SKM-1 treated with dmso at 0.1 percent for 144 hours (cell line): Measurements from ENCODE around the gene SEZ6L.

Source experiments
- DNase-seq: peaks from one replicate; lab custom pipeline; 2025; ENCODE audit not compliant: unreplicated experiment; lab: John Stamatoyannopoulos, UW

Gene SEZ6L

DNA sequence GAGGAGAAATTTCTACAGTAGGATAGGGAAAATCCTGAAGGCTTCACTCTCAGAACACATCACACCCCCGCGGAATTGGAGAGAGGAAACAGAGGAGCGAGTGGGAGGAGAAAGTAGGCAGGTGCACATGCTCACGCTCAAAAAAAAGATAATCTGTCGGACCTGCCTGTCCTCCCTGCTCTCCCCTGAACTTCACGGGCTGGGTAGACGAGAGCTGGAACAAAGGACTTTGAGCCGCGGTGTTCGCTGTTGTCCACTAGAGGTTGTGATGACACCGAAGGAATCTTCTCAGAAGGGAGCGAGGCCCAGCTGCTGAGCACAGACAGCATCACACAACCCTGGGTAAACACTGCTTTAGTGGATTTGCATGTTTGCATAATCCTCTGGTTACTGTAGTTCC lies 5.0 kb downstream of the SEZ6L start:
- DNase-seq, result no peak

DNA sequence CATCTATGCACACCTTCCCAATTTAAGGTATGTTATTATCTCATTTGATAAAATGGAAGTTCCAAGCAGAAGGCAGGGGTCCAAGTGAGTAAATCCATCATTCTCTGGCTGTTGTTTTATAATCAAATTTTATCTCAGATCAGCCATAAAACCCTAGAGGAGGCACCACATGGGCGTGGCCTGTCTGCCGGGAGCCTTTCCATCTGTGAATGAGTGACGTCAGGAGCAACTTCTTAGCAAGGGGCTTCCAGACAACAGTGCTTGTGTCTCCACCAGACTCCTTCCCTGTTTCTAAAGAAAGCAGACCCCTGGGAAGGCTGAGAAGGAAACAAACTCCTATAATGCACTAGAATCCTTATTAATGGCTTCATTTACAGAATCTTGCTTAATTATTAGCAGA lies 13.5 kb downstream of the SEZ6L start:
- no peak for DNase-seq

DNA sequence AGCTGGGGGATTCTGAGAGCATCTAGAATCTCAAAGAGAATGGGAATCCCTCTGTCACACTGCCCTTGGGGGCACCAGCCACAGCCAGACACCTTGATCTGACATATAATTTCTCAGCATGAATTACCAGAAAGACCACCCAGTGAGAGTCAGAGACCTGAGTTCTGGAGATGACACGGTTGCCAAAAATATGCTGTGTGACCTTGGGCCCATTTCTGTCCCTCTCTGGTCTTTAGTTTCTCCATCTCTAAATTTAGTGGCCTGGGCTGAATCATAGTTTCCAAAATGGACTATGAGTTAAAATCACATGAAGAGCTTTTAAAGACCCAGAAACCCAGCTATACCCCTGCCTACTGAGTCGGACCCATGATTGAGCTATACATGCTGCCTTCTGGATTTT lies 15.9 kb downstream of the SEZ6L start:
- no peak for DNase-seq

DNA sequence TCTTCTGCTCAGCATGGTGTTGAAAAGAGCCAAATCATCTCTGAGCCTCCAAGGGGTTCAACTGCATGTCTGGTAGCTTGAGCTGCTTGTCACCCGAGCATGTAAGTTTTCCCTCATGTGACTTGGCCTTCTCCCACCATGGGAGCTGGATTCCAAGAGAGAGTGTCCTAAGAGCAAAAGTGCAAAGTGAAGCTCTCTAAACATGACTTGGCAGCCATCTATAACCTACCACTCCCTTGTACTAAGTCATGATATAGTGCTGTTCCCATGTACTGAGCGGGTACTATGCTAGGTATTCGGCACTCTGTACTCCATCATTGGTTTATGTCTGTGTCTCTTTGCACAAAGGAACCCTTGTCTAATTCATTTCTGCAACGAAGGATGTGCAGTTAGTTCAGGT lies 19.1 kb downstream of the SEZ6L start:
- DNase-seq, result no peak

DNA sequence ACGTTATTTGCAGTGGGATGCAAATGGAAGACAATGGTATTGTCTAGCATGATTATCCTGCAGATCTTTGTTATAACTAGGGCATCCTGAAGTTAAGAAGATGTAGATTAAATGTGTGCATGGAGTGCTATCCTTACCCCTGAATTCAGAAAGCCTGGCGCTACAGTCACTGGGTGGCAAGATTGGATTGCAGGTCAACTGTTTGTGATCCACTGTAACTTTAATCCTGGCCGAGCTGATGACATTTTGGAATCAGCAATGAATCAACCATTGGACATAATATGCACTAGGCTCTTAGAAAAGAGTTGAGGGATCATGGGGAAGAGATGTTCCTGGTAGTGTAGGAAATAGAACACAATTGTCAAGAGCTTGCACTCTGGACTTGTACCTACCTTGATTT lies 25.1 kb downstream of the SEZ6L start:
- DNase-seq, result no peak

DNA sequence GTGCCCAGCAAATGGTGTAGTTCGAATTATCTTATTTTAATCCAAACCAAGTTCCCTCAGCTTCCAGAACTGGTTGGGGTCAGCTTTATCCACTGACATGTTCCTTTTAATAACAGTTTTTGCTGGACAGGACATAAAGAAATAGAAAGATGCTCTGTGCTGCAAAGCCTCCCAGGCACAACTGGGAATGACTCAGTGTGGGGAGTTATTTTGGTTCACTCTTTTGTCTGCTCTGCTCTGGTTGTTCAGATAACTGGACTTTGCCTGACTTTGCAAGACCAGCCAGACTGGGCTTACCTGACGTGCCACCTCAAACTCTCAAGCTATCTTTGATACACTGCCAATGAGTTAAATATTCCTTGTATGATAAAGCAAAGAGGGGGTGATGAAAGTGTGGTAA lies 25.6 kb downstream of the SEZ6L start:
- DNase-seq, result no peak

DNA sequence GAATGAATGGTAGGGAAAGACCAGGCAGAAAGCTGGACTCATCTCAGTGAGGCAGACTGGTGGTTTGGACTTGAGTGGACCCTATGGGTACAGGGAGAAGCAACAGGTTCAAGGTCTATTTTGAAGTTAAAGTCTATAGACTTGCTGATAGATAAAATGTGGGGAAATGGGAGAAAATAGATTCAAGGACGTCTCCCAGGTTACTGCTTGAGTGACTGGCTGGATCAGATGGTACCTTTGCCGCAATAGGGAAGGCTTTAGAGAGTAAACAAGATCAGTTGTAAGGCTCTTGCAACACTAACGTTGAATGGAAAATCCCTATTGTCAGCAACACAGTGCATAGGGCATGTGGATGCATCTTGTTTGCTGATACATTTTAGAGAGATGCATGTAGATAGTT lies 27.4 kb downstream of the SEZ6L start:
- no peak for DNase-seq

DNA sequence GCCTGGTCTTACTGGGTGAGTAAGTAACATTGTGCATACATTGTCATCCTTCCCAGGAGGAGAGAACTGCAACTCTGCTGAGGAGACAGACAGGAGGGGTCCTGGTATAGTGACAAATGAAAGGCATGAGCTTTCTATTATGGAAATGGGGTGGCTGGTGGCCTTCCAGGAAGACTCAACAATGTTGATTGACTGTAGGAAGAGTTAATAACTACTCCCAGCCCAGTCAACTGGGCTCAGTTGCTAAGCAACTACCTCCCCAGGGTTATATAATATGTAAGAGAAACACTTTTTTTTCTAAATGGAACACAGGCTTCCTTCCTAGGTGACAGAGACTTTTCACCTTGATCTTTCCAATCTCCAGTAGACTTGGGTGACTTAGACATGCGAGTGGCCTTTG lies 28.2 kb downstream of the SEZ6L start:
- no peak for DNase-seq

DNA sequence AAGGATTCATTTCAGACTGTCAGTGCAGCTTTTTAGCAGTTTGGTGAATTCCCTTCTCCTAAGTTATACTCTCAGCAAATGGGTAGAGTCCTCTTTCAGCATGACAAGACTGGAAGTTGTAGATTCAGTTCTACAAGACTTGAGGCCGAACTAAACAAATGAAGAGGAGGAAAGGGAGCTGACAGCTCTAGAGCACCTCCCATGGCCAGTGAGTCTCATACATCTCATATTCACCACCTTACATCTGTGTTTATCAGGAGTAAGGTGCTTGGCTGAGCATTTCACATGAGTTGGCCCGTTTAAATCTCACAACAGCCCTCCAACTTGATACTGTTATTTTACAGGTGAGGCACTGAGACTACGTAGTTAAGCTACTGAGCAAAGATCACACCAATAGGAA lies 30.4 kb downstream of the SEZ6L start:
- DNase-seq, result no peak

DNA sequence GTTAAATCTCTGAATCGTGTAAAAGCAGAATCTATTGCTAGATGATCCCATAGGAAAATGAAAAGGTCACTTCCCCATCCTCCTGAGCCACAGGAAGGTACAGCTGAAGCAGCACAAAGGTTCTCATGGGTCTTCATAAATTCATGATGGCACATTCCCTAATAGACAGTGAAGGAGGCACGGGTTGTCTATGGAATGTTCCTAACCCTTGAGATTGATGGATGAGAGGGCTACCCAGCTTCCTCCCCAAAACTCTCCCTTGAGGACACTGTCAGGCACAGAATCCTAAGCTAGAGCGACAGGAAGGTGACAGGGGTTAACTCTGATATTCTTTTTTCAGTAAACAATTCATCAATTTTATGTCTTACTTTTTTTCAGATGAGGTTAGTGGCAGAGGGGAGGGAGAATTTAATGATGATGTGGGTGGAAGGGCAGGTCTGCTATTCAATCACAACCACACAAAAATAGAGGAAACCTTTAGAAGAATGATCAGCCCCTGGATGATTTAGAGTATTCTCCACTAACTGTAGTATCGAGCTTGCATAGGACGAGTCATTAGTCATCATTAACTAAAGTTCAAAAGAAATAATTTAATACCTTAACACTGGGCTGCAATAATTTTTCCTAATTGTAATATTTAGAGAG lies 33.1 kb downstream of the SEZ6L start:
- DNase-seq, result no peak

DNA sequence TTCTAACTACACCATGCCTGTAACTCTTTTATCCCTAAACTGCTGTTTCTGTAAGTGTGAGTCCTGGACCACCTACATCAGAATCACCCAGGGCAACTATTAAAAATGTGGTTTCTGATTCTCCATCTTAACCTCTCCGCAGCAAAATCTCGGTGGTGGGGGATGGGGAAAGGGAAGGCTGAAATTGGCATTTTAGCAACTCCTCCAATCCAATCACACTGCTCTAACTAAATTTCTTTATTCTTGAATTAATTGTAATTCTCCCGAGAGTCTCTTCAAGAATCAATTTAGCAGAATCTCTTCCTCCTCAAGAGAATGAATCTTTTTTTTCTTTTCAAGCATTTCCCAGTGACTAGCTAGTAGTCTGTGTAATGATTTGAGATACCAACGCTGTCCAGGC lies 36.2 kb downstream of the SEZ6L start:
- DNase-seq, result no peak

DNA sequence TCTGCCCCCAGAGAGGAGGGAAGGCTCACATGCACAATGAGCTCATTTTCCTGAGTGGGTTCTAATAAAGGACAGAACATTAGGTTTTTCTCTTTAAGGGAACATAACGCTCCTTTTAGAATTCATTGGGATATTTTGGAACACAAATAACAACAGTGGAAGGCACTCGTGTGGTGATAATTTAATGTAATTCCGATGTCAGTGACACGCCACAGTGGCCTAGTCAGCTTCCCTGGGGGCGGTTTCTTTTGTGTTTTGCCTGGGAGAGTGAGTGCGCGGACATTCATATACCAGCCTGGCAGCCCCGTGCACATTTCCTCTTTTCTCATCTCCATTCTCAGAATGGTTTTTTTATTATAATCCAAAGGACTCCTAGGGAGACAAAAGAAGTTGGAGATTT lies 41.1 kb downstream of the SEZ6L start:
- no peak for DNase-seq

DNA sequence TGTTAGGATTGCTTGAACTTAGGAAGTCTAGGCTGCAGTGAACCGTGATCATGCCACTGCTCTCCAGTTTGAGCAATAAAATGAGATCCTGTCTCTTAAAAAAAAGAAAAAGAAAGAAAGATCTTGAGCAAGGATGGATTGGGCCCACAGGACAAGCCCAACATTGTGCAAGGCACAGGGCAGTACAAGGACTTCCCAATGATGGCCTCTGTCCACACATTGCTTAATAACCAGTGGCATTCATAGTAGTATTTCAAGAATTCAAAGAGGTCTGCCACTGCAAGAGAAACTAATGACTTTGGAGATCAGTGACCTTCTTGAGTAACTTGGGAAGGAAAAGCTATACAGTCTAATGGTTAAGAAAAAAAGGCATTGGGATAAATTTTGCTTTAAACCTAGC lies 44.6 kb downstream of the SEZ6L start:
- DNase-seq, result peak; percentile 4

DNA sequence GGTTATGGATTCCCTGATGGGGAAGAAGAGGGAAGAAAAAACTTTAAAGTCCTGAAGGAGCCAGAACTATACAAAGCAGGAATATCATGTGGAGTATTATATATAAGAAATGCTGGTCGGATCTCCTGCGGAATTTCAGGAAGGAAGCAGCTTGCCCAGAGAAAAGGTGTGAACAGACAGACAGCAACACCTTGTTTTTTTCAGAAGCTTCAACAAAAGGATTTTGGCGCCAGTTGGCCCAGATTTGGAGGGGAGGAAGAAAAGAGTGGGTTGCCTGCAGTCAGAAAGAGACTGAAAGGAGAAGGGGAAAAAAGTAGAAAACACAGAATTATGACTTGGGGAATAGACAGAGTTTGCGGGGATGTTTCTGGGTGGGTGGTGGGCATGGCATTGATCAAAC lies 45.2 kb downstream of the SEZ6L start:
- DNase-seq, result no peak

DNA sequence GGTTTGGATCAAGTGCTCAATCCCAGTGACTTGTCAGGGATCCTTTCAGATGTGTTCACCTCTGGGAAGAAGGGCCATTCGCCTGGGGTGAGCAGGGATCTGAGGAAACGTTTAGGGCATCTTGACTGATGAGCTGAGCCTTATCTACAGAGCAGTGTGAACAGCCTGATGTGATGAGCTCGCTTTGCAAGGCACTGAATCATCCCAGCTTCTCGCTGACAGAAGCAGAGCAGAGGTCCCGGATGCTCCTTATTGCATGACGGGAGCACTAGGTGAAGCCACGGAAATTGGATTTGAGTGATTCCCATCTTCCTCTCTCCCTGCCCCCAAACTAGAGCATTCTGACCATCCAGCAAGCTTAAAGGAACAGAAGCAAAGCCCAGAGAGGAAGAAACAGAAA lies 46.5 kb downstream of the SEZ6L start:
- no peak for DNase-seq

DNA sequence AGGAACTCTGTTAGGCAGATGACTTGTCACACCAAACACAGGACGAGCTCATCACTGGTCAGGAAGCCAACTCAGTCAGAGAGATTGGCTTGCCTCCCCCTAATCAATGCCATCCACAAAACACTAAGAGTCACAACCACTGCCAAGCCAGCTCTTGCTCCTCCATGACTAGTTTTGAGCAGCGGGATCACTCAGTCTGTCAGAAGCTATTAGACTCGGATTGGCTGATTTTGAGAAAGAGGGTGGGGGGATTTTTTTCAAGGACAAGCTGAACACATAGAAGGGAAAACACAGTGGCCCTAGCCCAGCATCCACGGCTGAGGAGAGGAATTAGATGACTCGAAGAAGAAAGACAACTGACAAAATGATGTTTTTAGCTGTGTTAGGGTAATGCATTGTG lies 55.9 kb downstream of the SEZ6L start:
- DNase-seq, result no peak

DNA sequence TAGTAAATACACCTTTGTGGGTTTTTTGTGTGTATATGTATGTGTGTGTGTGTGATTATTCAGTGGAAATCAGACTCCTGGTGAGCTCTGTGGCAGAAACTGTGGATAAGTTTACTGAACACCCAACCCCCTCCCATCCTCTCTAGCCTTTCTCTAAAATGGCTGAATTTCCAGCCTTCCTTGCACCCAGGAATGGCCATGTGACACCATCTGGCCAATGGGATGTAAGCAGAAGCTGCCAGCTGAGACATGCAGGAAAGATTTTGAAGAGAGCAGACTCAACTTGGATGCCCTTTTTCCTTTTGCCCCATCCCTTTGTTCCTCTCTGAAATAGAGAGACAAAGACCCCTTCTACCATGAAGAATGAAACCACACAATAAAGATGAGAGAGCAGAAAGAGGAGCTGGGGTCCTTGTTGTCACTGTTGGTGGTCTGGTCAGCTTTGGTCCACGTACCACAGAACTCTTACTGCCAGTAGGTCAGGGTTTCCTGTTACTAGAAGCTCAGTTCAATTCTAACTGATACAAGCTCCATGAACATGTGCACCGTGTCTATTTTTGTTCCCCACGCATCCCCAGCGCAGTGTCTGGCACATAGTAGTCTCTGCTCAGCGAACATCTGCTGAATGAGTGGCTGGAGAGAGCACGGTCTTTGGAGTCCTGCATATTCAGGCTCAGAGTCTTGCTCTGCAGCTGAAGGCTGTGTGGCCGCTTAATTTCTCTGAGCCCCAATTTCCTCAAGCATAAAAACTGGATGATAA lies 57.5 kb downstream of the SEZ6L start:
- DNase-seq, result no peak

DNA sequence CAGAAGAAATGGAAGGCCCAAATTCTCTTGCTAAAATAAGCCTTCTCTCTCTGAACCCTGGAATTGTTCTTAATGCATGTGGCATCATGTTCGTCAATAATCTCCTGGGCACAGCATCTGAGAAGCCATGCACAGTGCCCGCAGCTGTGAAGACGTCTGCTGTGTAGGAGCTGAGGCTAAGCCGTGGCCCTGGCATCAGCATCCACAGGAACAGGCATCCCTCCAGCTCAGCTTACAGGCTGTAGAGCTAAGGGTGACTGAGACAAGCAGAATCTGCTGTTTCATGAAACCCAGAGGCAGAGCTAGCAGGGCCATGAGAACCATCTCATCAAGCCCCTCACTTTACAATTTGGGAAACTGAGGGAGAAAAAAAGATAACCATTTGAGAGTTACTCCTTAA lies 60.6 kb downstream of the SEZ6L start:
- DNase-seq, result no peak

DNA sequence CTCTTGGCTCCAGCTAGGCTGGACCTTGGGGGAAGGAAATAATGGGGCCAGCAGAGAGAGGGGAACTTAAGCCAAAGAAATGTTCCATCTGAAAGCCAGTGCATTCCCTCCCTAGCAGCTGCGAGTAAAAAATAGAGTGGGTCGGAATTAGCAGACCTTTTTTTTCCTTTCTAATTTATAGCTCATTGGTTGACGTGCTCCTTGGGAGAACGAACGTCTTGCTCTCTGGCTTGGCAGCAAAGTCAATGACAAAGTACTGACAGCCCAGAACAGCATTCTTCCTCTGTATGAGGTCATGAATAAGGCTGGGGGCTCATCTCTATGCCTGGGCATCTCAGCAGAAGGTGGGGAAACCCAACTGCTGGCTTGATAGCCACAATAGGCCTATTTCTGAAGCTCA lies 65.0 kb downstream of the SEZ6L start:
- no peak for DNase-seq

DNA sequence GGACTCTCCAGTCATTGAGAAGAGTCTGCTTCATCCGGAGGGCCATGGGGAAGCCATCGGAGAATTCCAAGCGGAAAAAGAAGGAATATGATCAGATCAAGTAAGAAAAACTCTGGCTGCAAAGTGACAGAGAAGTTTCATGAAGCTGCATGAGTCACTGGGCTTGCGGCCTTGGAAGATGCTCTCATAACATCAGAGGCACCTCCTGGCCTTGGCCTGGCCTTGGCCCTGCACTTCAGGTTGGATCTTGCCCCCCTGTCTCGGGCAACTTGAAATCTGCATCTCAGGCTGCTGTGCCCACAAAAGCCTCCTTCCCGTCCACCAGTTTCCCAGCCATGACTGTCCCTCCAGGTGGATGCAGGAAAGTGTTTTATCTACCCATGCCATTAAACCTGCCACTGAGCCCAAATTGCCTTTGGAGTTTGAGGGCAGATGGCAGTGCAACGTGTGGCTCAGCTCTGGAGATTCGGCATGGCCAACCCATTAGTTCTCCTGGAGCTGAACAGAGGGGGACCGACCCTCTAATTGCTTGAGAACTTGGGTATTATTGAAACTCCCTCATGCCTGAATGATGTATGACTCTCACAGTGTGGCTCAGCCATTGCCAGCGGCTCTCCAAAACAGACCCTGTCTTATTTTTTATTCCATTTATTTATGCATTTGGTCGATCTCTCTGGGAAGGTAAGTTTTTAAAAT lies 66.7 kb downstream of the SEZ6L start:
- no peak for DNase-seq

DNA sequence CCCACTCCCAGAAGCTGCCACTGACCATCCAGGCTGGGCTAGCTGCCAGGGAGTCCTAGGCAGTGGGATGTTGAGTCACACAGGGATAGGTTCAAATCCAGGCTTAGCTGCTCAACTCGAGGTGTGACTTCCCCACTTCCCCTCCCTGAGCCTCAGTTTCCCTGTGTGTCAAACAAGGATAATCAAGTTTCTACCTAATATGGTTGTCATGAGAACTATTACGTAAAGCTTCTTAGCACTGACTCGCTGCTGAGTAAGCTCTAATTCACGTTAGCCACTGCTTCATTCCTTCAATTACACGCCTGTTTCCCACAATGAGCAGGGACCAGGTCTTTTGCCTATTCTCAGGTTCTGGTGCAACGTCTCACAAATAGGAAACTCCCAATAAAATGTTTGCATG lies 67.7 kb downstream of the SEZ6L start:
- DNase-seq, result no peak

DNA sequence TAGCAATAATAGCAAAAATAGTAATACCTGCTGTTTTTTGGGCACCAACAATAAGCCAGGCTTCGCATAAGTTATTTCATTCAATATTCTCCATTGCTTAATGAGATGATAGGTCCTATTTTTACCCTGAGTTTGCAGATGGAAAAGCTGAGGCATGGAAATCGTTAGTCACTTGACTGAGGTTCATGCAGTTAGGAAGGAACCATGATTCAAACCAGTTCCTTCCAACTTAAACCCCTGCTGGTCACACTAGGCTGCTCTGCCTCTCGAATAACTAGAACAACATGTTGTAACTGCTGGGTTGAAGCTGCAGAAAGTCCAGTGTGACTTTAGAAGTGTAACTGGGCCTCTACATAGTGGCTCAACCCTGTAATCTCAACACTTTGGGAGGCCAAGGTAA lies 69.3 kb downstream of the SEZ6L start:
- DNase-seq, result no peak
